HT1080 (cell line): Measurements from ENCODE around the gene ZNF714. TPM values are rescaled to one million over a fixed set of nuclear protein-coding genes. Genes with fewer than 3 reads are reported as not detected.

ENCODE experiments used
- DNase-seq: peaks from one replicate; pipeline ENCODE4 v3.0.0-alpha.2; 2015; ENCODE audit warnings: low read depth
- polyA plus RNA-seq, 2 experiments: library from polyadenylated mRNA; depleted of rRNA; stranded (reverse); fragments of >200 nt; gene quantifications; 2 replicates each; pipeline ENCODE4 v1.2.3, GENCODE V29; 2015
- total RNA-seq: library from RNA; depleted of rRNA; stranded (reverse); fragments of >200 nt; shearing (Covaris generic); gene quantifications from 2 replicates; pipeline ENCODE4 v1.2.3, GENCODE V29; 2014; rRNA removed

The ZNF714 gene
- 19.3 and 25.3 TPM in 2 replicates for total RNA-seq
- 11.3 and 13.6 TPM in 2 replicates for polyA plus RNA-seq (2015; cell fraction: cytosol; rRNA removed)
- polyA plus RNA-seq (2015; cell fraction: nucleus; rRNA removed) = 10.6 and 16.7 TPM in 2 replicates

DNA sequence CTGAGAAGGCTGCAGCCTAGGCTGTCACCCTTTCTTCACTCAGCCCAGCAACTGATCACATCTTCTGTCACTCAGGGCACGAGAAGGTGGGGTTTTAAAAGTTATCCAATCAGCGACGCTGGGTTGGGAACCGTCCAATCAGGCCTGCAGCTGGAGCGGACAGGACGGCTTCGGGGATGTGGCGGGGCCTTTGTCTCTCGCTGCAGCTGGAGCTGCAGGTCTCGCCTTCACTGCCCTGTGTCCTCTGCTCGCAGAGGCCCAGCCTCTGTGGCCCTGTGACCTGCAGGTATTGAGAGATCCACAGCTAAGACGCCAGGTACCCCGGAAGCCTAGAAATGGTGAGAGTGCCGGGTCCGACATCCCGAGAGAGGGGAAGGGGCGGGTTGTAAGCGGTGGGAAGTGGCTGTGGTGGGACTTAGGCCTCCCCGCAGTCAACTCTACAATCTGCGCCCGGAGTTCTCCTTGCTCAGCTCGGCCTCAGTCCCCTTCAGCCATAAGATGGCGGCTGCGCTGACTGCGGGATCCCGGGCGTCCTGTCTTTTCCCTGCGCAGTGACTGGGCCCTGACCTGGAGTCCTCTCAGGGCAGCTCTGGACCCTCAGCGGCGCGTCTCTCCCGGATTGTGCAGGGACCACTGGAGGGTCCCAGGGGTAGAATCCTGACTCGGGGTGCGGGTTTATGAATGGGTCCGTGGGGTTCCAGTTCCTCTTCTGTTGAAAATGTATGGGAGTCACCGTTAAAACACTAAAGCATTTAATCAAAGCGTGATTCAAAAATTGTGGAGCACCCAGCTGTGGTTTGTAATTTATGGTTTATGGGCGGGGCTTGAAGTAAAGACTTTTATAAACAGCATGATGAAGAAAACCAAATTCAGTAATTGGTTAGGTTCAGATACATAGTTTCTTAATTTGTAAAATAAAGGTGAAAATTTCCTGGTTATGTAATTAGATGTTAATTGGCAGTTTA is at the start of gene ZNF714:
Gene ZNF714 (plus strand): TSS at position 193 of the 965 bp plus-strand sequence. CDS start 16,066 bp downstream, outside the sequence.
- DNase-seq = peak; percentile 95

DNA sequence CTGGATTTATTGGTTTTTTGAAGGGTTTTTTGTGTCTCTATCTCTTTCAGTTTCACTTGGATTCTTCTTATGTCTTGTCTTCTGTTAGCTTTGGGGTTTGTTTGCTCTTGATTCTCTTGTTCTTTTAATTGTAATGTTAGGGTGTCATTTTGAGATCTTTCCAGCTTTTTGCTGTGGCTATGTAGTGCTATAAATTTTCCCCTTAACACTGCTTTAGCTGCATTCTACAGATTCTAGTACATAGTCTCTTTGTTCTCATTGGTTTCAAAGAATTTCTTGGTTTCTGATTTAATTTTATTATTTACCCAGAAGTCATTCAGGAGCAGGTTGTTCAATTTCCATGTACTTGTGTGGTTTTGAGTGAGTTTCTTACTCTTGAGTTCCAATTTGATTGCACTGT is 37.0 kb upstream of the ZNF714 start:
- DNase-seq = no peak

DNA sequence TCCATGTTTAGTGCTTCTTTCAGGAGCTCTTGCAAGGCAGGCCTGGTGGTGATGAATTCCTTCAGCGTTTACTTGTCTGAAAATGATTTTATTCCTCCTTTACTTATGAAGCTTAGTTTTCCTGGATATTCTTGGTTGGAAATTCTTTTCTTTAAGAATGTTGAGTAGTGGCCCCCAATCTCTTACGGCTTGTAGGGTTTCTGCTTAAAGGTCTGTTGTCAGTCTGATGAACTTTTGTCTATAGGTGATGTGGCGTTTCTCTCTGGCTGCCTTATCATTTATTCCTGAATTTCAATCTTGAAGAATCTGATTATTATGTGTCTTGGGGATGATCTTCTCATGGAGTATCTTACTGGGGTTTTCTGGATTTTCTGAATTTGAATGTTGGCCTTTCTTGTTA is 35.5 kb upstream of the ZNF714 start:
- no peak for DNase-seq

DNA sequence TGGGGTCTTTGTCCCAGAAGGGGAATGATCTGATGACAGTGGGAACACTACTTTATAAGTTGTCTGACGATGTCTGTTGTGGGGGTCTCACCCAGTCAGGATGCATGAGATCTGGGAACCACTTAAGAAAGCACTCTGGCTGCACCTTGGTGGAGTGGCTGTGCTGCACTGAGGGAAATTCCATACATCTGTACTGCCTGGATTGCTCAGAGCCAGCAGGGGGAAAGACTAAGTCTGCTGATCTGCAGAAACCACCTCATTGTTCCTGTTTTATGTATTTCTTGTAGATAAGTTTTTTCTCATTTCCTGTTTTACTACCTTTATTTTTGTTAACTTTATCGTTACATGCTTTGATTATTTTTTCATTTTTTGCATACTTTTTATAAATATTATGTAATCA is 34.3 kb upstream of the ZNF714 start:
- DNase-seq = no peak

DNA sequence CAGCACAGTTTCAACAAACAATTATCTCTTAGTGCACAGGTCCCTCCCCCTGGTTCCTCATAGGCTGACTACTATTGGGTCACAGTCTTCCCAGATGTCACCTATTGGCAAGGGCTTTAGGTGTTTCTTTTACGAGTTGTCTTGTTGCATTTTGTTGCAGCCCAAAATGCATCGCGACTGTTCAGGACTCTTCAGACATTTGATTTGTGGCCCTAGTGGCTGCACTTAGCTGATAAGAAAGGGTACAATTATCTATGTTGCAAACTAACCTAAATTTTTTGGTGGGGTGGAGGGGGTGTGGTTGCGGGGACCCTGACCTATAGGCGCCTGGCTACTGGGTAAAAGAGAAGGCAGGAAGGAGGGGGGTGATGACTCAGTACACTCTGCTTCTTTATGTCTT is 29.1 kb upstream of the ZNF714 start:
- no peak for DNase-seq

DNA sequence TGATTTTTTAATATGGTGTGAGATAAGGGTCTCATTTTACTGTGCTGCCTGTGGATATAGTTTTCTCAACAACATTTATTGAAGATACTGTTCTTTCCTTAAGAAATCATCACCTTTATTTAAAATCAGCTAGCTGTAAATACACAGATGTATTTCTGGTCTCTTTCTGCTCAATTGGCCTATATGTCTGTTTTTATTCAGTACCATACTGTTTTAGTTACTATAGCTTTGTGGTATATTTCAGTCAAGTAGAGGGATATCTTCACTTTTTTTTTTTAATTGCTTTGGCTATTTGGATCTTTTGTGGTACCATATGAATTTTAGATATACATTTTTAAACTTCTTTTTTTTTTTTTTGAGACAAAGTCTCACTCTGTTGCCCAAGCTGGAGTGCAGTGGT is 16.7 kb upstream of the ZNF714 start:
- DNase-seq = no peak

DNA sequence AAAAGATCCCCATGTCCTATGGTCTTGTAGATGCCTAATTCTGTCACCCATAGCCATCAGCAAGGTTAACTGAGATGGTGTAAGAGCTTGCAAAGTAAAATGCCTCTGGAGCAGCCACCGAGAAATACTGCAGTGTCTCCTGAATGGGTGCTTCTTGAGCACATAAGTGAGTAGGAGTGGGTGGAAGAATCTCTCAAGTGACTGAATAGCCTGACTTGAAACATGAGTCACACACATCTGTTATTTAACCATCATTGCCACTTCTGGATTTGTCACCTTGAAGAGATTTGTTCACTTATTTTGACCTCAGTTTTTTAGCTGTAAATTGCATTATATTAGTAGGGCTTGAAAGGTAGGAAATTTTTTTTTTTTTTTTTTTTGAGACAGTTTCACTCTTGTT is 2.3 kb downstream of the ZNF714 start:
- DNase-seq = peak; percentile 13

DNA sequence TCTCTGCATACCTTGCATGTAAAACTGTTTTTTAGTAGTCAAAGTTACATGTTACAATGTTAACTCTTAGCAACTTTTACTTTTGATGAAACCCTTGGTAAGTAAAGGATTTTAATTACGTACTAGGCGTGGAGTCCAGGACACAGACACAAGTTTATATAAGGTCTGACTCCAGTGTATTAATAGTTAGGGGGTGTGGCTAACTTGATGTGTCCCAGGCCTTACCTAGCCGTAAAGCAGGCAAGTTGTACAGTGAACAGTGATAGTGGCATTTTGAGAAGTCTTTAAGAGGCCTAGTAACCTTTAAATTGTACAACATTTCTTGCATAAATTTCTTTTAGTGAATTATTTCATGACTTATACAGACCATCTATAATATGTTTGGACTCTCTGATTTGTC is 5.9 kb downstream of the ZNF714 start:
- DNase-seq = no peak

DNA sequence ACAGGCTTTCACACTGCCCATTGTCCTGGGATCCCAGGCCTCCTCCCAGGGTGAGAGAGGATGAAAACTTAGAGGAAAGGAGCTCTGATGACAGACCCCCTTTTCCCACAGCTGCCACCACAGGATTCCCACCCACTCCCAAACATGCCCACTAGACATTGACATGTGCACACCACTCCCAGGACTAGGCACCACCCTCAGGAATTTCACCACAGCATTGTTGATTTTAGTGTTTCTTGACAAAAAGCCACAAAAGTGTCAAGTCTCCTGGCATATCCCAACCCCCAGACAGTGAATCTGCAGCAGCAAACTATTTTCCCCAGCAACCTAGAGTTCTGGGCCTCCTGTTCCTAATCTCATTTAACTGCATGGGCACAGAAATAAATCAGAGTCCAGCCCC is 10.1 kb downstream of the ZNF714 start:
- peak; percentile 1 for DNase-seq

DNA sequence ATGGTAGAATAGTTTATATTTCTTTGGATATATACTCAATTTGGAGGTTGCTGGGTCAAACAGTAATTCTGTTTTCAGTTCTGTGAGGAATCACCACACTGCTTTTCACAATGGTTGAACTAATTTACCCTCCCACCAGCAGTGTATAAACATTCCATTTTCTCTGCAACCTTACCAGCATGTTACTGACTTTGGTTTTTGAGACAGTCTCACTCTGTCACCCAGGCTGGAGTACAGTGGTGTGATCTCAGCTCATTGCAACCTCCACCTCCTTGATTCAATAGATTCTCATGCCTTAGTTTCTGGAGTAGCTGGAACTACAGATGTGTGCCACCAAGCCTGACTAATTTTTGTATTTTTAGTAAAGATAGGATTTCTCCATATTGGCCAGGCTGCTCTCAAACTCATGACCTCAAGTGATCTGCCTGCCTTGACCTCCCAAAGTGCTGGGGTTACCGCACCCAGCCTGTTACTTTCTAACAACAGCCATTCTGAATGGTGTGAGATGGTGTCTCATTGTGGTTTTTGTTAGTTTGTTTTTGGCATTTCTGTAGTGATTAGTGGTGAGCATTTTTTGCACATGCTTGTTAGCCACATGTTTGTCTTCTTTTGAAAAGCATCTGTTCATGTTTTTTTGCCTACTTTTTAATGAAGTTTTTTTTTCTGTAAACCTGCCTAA is 12.5 kb downstream of the ZNF714 start:
- no peak for DNase-seq

DNA sequence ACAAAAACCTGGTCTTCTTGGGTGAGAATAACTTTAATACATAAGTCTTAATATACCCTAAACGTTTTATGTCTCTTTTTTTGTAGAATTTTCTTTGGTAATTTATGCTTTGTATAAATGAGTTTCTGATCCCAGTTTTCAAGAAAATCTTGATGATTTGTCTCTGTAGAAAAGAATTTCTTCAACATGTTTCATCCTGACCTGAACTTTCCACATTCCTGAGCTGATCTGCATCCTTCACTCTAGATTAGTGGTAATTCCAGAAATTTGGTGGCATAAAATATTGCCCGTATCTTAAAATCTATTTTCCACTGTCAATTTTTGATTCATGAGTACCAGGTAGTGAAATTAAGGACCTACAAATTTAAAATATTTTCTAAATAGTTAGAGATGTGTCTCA is 16.3 kb downstream of the ZNF714 start:
- no peak for DNase-seq

DNA sequence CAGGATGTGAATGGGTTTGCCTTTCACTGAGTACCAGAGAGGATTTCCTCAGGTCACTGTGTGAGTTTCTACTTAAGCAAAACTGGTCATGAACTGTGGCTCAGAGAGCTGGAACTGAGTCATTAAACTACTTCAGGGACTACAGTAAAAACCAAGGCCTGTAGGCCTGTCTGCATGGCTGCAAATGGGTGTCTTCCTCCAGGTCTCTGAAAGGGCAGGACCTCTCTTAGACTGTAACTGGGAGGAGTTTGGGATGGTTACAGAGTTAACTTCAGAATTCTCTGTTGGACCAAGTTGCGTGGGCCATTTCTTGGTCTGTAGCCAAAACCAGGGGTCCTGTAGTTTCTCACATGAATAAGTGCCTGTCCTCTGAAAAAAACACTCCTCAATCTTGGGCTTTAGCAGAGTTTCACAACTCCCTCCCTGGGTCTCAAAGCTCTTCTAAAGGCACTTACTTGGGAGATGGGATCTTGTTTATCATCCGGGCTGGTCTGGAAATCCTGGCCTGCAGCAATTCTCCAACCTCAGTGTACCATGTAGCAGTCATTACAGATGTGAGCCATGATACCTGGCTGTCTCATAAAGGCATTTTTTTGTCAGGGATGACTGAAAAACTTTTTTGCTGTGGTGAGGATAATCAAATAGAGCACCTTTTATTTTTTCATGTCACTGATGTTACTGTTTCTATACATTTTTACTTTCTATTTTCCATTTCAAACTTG is 19.7 kb downstream of the ZNF714 start:
- DNase-seq = no peak

DNA sequence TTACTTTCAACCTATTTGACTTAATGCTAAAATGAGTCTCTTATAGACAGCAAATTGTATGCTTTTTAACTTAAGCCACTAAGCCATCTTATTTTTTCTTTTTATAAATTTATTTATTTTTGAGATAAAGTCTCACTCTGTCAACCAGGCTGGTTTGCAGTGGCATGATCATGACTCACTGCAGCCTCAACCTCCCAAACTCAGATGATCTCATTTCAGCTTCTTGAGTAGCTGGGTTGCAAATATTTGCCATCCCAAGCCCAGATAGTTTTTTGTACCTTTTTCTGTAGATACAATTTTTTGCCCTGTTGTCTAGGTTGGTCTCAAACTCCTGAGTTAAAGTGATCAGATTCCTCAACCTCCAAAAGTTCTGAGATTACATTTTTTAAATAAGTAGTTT is 27.1 kb downstream of the ZNF714 start:
- DNase-seq = no peak

DNA sequence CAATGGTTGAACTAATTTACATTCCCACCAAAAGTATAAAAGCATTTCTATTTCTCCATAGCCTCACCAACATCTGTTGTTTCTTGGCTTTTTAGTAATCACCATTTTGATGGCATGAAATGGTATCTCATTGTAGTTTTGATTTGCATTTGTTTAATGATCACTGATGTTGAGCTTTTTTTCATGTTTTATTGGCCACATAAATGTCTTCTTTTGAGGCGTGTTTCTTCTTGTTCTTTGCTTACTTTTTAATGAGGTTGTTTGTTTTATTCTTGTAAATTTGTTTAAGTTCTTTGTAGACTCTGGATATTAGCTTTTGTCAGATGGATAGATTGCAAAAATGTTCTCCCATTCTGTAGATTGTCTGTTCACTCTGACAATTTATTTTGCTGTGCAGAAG is 28.2 kb downstream of the ZNF714 start:
- DNase-seq = no peak

DNA sequence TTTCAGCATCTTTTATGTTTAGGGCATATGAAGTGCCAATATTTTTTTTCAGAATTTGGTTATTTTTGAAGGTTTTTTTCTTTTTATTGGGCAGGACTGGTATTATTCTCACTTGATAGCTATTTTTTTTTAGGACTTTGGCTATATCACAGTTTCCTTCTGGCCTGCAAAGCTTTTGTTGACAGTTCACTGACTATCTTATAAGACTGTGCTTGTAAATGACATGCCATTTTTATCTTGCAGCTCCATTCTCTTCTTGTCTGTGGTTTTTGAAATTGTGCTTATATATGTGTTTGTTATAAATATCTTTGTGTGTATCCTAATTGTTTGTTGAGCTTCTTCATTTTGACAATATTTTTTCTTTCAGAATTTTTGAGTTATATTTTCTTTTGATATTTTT is 33.4 kb downstream of the ZNF714 start:
- DNase-seq = no peak

DNA sequence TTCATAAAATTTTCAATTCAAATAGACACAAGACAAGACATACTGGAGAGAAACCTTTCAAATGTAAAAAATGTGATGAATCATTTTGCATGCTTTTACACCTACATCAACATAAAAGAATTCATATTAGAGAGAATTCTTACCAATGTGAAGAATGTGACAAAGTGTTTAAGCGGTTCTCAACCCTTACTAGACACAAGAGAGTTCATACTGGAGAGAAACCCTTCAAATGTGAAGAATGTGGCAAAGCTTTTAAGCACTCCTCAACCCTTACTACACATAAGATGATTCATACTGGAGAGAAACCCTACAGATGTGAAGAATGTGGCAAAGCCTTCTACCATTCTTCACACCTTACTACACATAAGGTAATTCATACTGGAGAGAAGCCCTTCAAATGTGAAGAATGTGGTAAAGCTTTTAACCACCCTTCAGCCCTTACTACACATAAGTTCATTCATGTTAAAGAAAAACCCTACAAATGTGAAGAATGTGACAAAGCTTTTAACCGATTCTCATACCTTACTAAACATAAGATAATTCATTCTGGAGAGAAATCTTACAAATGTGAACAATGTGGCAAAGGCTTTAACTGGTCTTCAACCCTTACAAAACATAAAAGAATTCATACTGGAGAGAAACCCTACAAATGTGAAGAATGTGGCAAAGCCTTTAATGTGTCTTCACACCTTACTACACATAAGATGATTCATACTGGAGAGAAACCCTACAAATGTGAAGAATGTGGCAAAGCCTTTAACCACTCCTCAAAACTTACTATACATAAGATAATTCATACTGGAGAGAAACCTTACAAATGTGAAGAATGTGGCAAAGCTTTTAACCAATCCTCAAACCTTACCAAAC is 35.3 kb downstream of the ZNF714 start:
- DNase-seq = no peak

DNA sequence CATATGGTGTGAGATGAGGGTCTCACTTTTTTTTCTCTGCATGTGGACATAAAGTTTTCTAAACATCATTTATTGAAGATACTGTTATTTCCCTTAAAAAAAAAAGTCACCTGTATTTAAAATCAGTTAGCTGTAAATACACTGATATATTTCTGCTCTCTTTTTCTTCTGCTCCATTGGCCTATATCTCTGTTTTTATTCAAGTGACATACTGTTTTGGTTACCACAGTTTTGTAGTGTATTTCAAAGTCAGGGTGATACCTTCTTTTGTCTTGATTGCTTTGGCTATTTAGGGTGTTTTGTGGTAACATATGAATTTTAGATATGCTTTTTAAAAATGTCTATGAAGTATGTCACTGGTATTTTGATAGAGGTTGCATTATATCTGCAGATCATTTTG is 44.1 kb downstream of the ZNF714 start:
- no peak for DNase-seq

DNA sequence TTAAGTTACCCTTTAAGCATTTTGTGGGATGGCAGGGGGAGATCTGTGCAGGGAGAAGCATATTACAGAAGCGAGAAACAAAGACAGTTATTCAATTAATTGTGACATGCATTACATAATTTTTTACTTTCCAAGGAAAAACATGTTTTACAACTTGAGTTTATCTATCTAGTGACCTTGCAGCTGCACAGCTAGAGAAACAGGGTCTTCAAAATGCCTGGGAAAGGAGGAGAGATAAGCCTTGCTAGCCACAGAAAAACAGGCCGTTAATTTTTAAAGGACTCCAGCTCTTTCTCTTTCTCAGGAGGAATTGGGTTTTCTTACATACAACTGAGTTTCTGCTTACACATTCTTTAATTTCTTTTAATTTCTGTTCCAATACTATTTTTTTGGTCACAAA is 45.0 kb downstream of the ZNF714 start:
- DNase-seq = no peak

DNA sequence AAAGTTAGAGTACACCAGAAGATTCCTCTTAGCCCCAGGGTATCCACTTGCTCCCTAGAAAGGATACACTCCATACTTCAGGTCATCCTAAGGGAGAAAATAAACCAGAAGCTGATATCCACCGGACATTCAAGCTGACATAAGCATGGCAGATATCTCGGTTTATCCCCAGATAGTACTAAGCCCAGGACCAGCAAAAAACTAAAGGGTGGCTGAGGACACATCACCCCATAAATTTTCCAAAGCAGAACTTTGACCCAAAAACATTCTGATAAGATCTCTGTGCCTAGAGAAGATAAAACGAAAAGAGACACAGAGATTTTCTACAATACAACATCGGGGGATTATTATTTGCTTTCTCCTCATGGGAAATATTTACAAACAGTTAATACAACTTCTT is 45.9 kb downstream of the ZNF714 start:
- DNase-seq = no peak

DNA sequence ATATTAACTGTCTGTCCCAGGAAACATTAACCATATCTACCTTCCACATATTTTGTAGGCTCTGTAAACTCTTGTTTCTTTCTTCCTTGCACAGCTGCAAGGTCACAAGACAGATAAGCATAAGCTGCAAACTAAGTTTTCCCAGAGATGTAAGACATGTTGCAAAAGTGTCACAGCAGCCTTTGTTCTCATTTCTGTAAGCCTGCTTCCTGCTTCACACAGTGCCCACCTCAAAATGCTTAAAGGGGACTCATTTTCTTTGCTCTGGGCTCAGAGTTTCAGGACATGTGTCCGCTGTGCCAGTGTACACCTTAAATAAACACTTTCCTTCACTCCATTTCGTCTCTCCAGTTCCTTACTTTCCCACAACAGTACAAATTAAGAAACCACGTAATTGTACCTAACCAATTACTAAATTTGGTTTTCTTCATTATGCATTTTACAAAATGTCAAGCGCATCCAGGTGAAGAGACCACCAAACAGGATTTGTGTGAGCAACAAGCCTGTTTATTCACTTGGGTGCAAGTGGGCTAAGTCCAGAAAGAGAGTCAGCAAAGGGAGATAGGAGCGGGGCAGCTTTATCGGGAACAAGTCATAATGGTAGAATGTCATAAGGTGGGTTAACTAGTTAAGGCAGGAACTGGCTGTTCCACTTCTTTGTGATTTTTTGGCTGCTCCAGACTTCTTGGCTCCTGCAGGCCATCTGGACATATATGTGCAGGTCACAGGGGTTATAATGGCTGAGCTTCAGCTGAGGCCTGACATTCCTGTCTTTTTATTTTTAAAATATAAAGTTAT is 47.1 kb downstream of the ZNF714 start:
- DNase-seq = no peak
